ENCODE data around the gene MYOZ2. TPM values are rescaled to one million over a fixed set of nuclear protein-coding genes. Genes with fewer than 3 reads are reported as not detected.

The MYOZ2 gene
- total RNA-seq, 2 experiments from 2014 or later: not detected

GRCh38 chr4:119110121-119110520 is 25.5 kb upstream of the MYOZ2 start:
- DNase-seq: no peak
- intact Hi-C loops (cut with DNase I, micrococcal nuclease): no loop called here
- no peak overlapping the region for H3K4me3 ChIP-seq (ENCODE audit: low read length)
- no peak overlapping the region for H3K27ac ChIP-seq (ENCODE audit: low read depth in 1 of 2, low read length in 2 of 2)
- TF ChIP-seq, protein P1, sequence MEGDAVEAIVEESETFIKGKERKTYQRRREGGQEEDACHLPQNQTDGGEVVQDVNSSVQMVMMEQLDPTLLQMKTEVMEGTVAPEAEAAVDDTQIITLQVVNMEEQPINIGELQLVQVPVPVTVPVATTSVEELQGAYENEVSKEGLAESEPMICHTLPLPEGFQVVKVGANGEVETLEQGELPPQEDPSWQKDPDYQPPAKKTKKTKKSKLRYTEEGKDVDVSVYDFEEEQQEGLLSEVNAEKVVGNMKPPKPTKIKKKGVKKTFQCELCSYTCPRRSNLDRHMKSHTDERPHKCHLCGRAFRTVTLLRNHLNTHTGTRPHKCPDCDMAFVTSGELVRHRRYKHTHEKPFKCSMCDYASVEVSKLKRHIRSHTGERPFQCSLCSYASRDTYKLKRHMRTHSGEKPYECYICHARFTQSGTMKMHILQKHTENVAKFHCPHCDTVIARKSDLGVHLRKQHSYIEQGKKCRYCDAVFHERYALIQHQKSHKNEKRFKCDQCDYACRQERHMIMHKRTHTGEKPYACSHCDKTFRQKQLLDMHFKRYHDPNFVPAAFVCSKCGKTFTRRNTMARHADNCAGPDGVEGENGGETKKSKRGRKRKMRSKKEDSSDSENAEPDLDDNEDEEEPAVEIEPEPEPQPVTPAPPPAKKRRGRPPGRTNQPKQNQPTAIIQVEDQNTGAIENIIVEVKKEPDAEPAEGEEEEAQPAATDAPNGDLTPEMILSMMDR (IDR thresholded peaks at IDR 0.05): no peak
- peaks cover 0 to 3% of the 10 kb centered on the region in 2 experiments for H3K9me3 ChIP-seq (ENCODE audit: control insufficient read depth in 1 of 2, insufficient read depth in 1 of 2, low read length in 2 of 2)
- H3K27ac Mint-ChIP-seq: no peak overlapping the region
- ATAC-seq (ENCODE audit: poor library complexity): no peak
- H3K36me3 Mint-ChIP-seq (ENCODE audit: low read depth): no peaks in the 10 kb centered on the region
- ChIA-PET POLR2A (no interaction called here), CTCF (no interaction called here)
- H3K9me3 Mint-ChIP-seq: no peaks in the 10 kb centered on the region
- no peaks in the 10 kb centered on the region for H3K4me1 ChIP-seq (ENCODE audit: insufficient read depth, low read length)
- H3K27me3 ChIP-seq (ENCODE audit: control insufficient read depth in 1 of 2, insufficient read depth in 2 of 2, low read length in 2 of 2): no peaks in the 10 kb centered on the region
- H3K27me3 Mint-ChIP-seq: no peaks in the 10 kb centered on the region
- H3K36me3 ChIP-seq (ENCODE audit: insufficient read depth, low read length): no peaks in the 10 kb centered on the region
- H3K4me1 Mint-ChIP-seq (ENCODE audit: low read depth): peaks cover 5% of the 10 kb centered on the region
- H3K4me3 Mint-ChIP-seq: no peak overlapping the region

DNA sequence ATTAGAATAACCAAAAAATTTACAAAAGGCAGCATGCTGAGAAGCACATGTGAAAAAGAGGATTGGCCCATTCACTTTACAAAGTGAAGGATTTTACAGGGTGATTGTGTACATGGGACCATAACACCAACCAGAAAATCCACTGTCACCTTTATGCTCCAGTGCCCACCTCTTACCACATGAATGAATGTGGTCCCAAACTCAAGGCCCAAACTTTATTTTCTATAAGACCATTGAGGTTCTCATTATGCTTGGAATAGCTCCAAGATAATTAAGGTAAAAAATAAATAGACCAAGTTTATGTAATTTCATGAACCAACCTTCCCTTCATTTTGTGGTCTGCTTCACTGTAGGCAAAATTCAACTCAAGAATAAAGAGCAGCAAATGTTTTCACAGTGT is 24.3 kb upstream of the MYOZ2 start:
- ATAC-seq (ENCODE audit: poor library complexity) (no peak), DNase-seq (no peak)
- ChIA-PET POLR2A (no interaction called here), CTCF (no interaction called here)
- TF ChIP-seq, protein P1 (IDR thresholded peaks at IDR 0.05): no peak
- no peak overlapping the region for H3K4me3 Mint-ChIP-seq
- H3K36me3 Mint-ChIP-seq (ENCODE audit: low read depth): no peaks in the 10 kb centered on the region
- H3K9me3 Mint-ChIP-seq: no peaks in the 10 kb centered on the region
- H3K4me1 Mint-ChIP-seq (ENCODE audit: low read depth): peaks cover 5% of the 10 kb centered on the region
- intact Hi-C loops (cut with DNase I, micrococcal nuclease): no loop called here
- no peak overlapping the region for H3K27ac ChIP-seq (ENCODE audit: low read depth in 1 of 2, low read length in 2 of 2)
- no peak overlapping the region for H3K27ac Mint-ChIP-seq
- H3K36me3 ChIP-seq (ENCODE audit: insufficient read depth, low read length): no peaks in the 10 kb centered on the region
- H3K4me1 ChIP-seq (ENCODE audit: insufficient read depth, low read length): no peaks in the 10 kb centered on the region
- H3K9me3 ChIP-seq (ENCODE audit: control insufficient read depth in 1 of 2, insufficient read depth in 1 of 2, low read length in 2 of 2): peaks cover 0 to 3% of the 10 kb centered on the region in 2 experiments
- H3K4me3 ChIP-seq (ENCODE audit: low read length): no peak overlapping the region
- H3K27me3 Mint-ChIP-seq: no peaks in the 10 kb centered on the region
- H3K27me3 ChIP-seq (ENCODE audit: control insufficient read depth in 1 of 2, insufficient read depth in 2 of 2, low read length in 2 of 2): no peaks in the 10 kb centered on the region

DNA sequence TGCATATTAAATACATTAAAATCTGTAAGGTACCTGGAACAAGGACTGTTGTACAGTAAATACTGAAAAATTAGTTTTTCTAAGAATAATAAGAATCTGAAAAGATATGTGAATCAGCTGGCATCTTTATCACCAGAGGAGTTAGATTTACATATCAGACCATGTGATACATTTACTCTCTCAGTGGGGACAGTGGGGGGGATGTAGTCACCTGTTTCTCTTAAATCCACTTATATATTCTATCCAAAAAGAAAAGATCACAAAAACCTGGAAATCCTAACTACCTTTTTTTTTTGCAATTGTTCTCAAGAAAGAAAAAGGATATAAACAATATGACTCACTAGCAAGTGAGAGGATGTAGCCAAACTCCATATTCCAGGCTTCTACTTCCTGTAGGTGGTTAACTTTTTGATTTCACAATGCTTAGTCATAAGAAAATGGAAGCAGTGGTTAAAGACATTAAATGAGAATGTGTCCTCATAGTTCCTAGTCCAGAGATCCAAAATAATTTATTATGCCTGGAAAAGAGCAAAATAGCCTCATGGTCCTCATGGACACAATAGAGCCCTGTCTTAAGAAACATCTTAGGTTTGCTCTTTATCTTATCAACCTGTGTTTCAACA is 22.5 kb upstream of the MYOZ2 start:
- H3K36me3 Mint-ChIP-seq (ENCODE audit: low read depth): no peaks in the 10 kb centered on the region
- ChIA-PET POLR2A (no interaction called here), CTCF (interaction anchor here (1.1 kb wide), 1 partner anchor 10 kb away, joined by 3 read pairs; no protein-coding TSS in a partner anchor)
- intact Hi-C loops (cut with DNase I, micrococcal nuclease): no loop called here
- no peak overlapping the region for H3K27ac Mint-ChIP-seq
- peak in 3 of 14 experiments; percentile 27 to 46 (median 30) for DNase-seq
- Histone ChIP-seq H3K27me3 (ENCODE audit: control insufficient read depth in 1 of 2, insufficient read depth in 2 of 2, low read length in 2 of 2) (no peaks in the 10 kb centered on the region), H3K36me3 (ENCODE audit: insufficient read depth, low read length) (no peaks in the 10 kb centered on the region), H3K27ac (ENCODE audit: low read depth in 1 of 2, low read length in 2 of 2) (no peak overlapping the region), H3K4me1 (ENCODE audit: insufficient read depth, low read length) (no peaks in the 10 kb centered on the region), H3K9me3 (ENCODE audit: control insufficient read depth in 1 of 2, insufficient read depth in 1 of 2, low read length in 2 of 2) (peaks cover 0 to 3% of the 10 kb centered on the region in 2 experiments), H3K4me3 (ENCODE audit: low read length) (no peak overlapping the region)
- peaks cover 5% of the 10 kb centered on the region for H3K4me1 Mint-ChIP-seq (ENCODE audit: low read depth)
- H3K4me3 Mint-ChIP-seq: no peak overlapping the region
- H3K9me3 Mint-ChIP-seq: no peaks in the 10 kb centered on the region
- TF ChIP-seq, protein P1 (IDR thresholded peaks at IDR 0.05): no peak
- ATAC-seq (ENCODE audit: poor library complexity): no peak
- no peaks in the 10 kb centered on the region for H3K27me3 Mint-ChIP-seq
